ENCODE results near the gene ZFP2. TPM values are rescaled to one million over a fixed set of nuclear protein-coding genes. Genes with fewer than 3 reads are reported as not detected.
"Not testable (repeated sequence)": the region's sequence is repeated elsewhere in the genome, so short reads cannot be mapped to it uniquely, and the experiment has no call there.

Gene ZFP2
- total and polyA plus RNA-seq, 2 experiments from 2014 or later: 0.42 to 0.61 TPM

DNA sequence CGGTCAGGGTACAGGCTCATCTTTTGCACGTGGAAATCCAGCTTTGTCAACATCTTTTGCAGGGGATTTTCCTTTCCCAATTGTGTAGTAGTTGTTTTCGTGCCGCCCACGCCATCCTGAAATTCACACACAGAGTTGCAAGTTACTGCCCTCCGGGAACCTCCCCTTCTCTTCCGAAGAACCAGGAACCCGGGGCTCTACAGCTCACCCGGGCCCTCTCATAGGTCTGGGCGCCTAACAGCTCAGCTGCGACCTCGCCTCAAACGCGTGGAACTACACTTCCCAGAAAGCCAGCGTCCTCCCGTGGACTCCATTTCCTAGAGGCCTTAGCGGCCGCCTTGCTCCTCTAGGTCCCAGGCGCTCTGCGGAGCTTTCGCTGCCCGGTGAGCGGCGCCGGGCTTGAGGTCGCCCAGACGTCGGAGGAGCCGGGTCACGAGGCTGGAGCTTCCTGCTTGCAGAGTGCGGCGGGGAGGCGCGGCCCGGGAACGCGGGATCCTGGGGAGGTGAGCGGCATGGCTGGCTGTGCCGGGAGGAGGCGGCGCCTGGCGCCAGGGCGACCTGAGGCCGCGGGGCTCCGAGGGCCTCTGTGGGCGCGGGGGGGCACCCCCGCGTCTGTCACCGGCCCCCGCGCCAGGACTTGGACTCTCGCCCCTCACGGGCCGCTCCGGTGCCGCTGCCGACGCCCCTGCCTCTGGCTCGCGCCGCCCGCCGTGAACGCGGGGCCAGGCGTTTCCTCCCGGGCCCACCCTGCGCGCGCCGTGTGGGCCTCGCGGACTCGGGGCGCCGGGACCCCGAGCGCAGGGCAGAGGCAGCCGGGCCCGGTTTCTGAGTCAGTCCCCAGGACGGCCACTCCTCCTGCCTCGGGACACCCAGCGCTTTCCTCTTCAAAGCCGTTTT, 35.8 kb upstream of the ZFP2 start, which contains the start of gene ZNF354B (continued):
- TF ChIP-seq CTCF (conservative IDR thresholded peaks at IDR 0.05; ENCODE audit: low read depth in 2 of 2): 0 out of 4 replicates have a peak, but pooled peaks of 1 of the 2 experiments have one; percentile 9
- TF ChIP-seq STAT1 (IDR thresholded peaks at IDR 0.05; ENCODE audit: unreplicated experiment): no peak
- TF ChIP-seq CREB1 (CRISPR knock-in tag; IDR thresholded peaks at IDR 0.05; ENCODE audit: low read depth): peak; percentile 57
- no peak for TF ChIP-seq JUNB (IDR thresholded peaks at IDR 0.05; ENCODE audit: unreplicated experiment)

GRCh38 chr5:178860615-178861014, 35.1 kb upstream of the ZFP2 start:
- peak overlapping the region; percentile 67 for H3K4me3 ChIP-seq
- H3K9me3 Mint-ChIP-seq; H3K36me3 ChIP-seq (ENCODE audit: insufficient read depth); H3K4me1 Mint-ChIP-seq; H3K27ac ChIP-seq (ENCODE audit: low read depth); H2AFZ ChIP-seq; H3K27me3 Mint-ChIP-seq (ENCODE audit: insufficient read depth, low read depth, poor library complexity); H3K9me2 ChIP-seq (ENCODE audit: insufficient read depth); DNase-seq (ENCODE audit: low spot score); H4K20me1 ChIP-seq (replicated peaks; ENCODE audit: insufficient read depth); H3K27ac Mint-ChIP-seq; H3K27me3 ChIP-seq (ENCODE audit: insufficient read depth); H3K79me2 ChIP-seq (replicated peaks; ENCODE audit: insufficient read depth); H3K4me2 ChIP-seq; H3K4me1 ChIP-seq (ENCODE audit: insufficient read depth); H3F3A ChIP-seq (replicated peaks; ENCODE audit: low read depth): not testable (repeated sequence)
- H3K36me3 Mint-ChIP-seq (ENCODE audit: low read depth): peaks cover 28% of the 10 kb centered on the region
- H3K4me3 Mint-ChIP-seq: peak overlapping the region; percentile 73; the same call in 2 of the 3 replicates
- peak; percentile 46 for ATAC-seq

DNA sequence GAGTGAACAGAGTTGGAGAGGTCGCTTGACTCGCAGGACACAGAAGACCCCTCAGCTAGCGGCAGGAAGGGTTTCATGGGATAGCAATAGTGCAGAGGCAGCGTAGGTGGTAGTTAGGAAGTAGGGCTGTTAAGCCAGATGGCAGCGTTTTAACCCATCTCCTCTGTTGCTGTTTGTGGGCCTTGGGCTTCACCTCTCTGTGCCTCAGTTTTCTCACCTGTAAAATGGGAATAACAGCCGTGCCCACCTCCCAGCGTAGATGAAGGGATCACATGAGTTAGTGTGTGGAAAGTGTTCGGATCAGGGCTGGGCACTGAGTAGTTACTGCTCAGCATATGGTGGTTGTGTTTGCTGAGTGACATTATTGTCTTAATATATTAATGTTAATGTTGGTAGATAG, 34.1 kb upstream of the ZFP2 start:
- no peaks in the 10 kb centered on the region for H3K27me3 ChIP-seq (ENCODE audit: insufficient read depth)
- peaks cover 3% of the 10 kb centered on the region for H4K20me1 ChIP-seq (replicated peaks; ENCODE audit: insufficient read depth)
- H3F3A ChIP-seq (replicated peaks; ENCODE audit: low read depth): no peaks in the 10 kb centered on the region
- no peaks in the 10 kb centered on the region for H3K9me2 ChIP-seq (ENCODE audit: insufficient read depth)
- Mint-ChIP-seq H3K36me3 (ENCODE audit: low read depth) (peaks cover 38% of the 10 kb centered on the region), H3K27ac (no peak overlapping the region), H3K27me3 (ENCODE audit: insufficient read depth, low read depth, poor library complexity) (peaks cover 3% of the 10 kb centered on the region), H3K4me1 (peaks cover 10% of the 10 kb centered on the region), H3K9me3 (peaks cover 7% of the 10 kb centered on the region), H3K4me3 (peak overlapping the region; percentile 68)
- H3K4me1 ChIP-seq (ENCODE audit: insufficient read depth): no peaks in the 10 kb centered on the region
- no peak overlapping the region for H2AFZ ChIP-seq
- H3K4me2 ChIP-seq: no peak overlapping the region
- ATAC-seq (no peak), DNase-seq (ENCODE audit: low spot score) (no peak)
- peaks cover 2% of the 10 kb centered on the region; the same call in 1 of the 2 replicates for H3K36me3 ChIP-seq (ENCODE audit: insufficient read depth)
- peaks cover 6% of the 10 kb centered on the region; the same call in 1 of the 2 replicates for H3K79me2 ChIP-seq (replicated peaks; ENCODE audit: insufficient read depth)
- no peak for TF ChIP-seq CTCF (conservative IDR thresholded peaks at IDR 0.05; ENCODE audit: low read depth in 2 of 2)
- no peak for TF ChIP-seq STAT1 (IDR thresholded peaks at IDR 0.05; ENCODE audit: unreplicated experiment)
- H3K4me3 ChIP-seq: 0 out of 2 replicates have a peak overlapping the region, but pooled peaks have one; percentile 17
- H3K27ac ChIP-seq (ENCODE audit: low read depth): no peak overlapping the region

Measured in GM23338 (cell line).